Measurements from ENCODE around the gene RASA4B. TPM values are rescaled to one million over a fixed set of nuclear protein-coding genes. Genes with fewer than 3 reads are reported as not detected.
"Not testable (repeated sequence)": the region's sequence is repeated elsewhere in the genome, so short reads cannot be mapped to it uniquely, and the experiment has no call there.

Gene RASA4B
- total RNA-seq, 1 experiment from 2014 or later, result 2.2 TPM

DNA sequence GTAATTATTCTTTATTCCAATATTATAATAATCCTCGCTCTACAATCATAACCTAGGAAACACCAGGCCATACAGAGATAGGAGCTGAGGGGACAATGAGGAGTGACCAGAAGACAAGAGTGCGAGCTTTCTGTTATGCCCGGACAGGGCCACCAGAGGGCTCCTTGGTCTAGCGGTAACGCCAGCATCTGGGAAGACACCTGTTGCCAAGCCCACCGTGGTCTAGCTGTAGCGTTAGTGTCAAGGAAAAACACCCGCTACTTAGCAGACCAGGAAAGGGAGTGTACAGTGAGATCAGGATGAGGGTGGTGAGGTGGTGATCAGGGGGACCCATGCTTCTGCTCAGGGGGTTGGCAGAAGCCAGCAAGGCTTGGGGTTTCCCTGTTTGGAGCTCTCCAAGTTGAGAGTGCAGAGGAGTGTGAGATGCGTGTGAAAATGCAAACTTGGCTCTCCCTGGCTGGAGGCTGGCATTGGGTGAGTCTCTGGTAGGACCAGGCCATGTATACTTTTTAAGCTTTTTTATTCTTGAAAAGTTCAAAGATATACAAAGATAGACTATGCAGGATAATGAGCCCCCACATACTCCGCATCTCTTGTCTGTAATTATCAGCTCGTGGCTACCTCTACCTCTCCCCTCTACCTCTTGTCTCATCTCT is 37.5 kb downstream of the RASA4B start:
- in situ Hi-C loops (cut with HindIII; ENCODE audit: low pct_unique_long_range_greater_than_20kb, low sequenced_read_pairs); DNase-seq (ENCODE audit: low read depth): not testable (repeated sequence)

DNA sequence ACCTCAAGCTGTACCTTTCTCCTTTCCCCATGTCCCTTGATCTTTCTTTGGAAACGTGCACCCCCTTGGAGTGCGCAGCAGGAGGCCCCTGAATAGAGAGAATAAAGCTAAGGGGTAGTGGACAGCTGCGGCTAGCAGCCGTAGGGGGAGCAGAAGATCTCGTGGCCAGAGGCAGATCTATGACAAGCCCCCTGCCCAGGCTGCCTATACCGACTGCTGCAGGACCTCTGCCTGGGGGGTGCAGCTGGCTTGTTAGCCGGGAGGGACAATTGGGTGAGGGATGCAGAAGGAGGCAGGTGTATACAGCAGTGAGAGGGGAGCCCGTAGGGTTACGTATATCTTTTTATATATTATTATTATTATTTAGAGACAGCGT is 38.4 kb downstream of the RASA4B start:
- in situ Hi-C loops (cut with HindIII; ENCODE audit: low pct_unique_long_range_greater_than_20kb, low sequenced_read_pairs); DNase-seq (ENCODE audit: low read depth): not testable (repeated sequence)

GRCh38 chr7:102478314-102479208 is 39.0 kb downstream of the RASA4B start, which contains the start of gene POLR2J:
TSS of gene POLR2J (minus strand) at chr7:102478922. CDS start at chr7:102478860, 62 bp downstream.
- in situ Hi-C loops (cut with HindIII; ENCODE audit: low pct_unique_long_range_greater_than_20kb, low sequenced_read_pairs), result not testable (repeated sequence)
- DNase-seq (ENCODE audit: low read depth), result peak; percentile 48

- in situ Hi-C loops (cut with HindIII; ENCODE audit: low pct_unique_long_range_greater_than_20kb, low sequenced_read_pairs); DNase-seq (ENCODE audit: low read depth): not testable (repeated sequence)
These were observed 42.7 kb downstream of the RASA4B start for GRCh38 chr7:102474736-102475435.

- in situ Hi-C loops (cut with HindIII; ENCODE audit: low pct_unique_long_range_greater_than_20kb, low sequenced_read_pairs); DNase-seq (ENCODE audit: low read depth): not testable (repeated sequence)
These were observed 43.5 kb downstream of the RASA4B start for GRCh38 chr7:102474116-102474515.

- in situ Hi-C loops (cut with HindIII; ENCODE audit: low pct_unique_long_range_greater_than_20kb, low sequenced_read_pairs), result no loop called here
- no peak for DNase-seq (ENCODE audit: low read depth)
These were observed 44.1 kb downstream of the RASA4B start for GRCh38 chr7:102473271-102473991.

DNA sequence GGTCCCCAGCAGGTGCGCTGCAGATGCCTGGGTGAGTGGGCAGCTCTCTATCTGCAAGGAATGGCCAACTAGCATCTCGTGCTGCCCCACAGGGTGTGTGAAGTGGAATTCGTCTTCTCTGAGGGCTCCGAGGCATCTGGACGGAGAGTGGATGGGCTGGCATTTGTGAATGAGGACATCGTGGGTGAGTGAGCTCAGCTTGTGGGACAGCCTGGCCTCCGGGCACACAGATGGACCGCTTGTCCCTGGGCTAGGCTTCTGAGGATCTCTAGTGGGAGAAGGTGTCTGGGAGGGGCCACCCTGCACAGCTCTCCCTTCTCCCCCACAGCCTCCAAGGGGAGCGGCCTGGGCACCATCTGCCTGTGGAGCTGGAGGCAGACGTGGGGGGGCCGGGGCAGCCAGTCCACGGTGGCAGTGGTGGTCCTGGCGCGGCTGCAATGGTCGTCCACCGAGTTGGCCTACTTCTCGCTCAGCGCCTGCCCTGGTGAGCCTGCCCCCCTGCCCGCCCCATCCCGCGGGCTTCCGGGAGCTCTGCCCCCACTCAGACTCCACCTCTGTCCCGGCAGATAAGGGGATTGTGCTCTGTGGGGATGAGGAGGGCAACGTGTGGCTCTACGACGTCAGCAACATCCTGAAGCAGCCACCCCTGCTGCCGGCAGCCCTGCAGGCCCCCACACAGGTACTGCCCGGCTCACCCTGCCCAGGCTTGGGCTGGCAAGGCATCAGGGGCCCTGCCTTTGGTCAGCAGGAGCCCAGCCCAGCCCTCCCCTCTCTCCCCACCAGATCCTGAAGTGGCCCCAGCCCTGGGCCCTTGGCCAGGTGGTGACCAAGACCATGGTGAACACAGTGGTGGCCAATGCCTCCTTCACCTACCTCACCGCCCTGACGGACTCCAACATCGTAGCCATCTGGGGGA is 45.2 kb downstream of the RASA4B start:
- in situ Hi-C loops (cut with HindIII; ENCODE audit: low pct_unique_long_range_greater_than_20kb, low sequenced_read_pairs), result no loop called here
- no peak for DNase-seq (ENCODE audit: low read depth)

- DNase-seq (ENCODE audit: low read depth), result no peak
- in situ Hi-C loops (cut with HindIII; ENCODE audit: low pct_unique_long_range_greater_than_20kb, low sequenced_read_pairs), result no loop called here
These were observed 45.8 kb downstream of the RASA4B start for GRCh38 chr7:102471791-102472125.

- no peak for DNase-seq (ENCODE audit: low read depth)
- in situ Hi-C loops (cut with HindIII; ENCODE audit: low pct_unique_long_range_greater_than_20kb, low sequenced_read_pairs), result no loop called here
These were observed 47.4 kb downstream of the RASA4B start for GRCh38 chr7:102469972-102470825.

DNA sequence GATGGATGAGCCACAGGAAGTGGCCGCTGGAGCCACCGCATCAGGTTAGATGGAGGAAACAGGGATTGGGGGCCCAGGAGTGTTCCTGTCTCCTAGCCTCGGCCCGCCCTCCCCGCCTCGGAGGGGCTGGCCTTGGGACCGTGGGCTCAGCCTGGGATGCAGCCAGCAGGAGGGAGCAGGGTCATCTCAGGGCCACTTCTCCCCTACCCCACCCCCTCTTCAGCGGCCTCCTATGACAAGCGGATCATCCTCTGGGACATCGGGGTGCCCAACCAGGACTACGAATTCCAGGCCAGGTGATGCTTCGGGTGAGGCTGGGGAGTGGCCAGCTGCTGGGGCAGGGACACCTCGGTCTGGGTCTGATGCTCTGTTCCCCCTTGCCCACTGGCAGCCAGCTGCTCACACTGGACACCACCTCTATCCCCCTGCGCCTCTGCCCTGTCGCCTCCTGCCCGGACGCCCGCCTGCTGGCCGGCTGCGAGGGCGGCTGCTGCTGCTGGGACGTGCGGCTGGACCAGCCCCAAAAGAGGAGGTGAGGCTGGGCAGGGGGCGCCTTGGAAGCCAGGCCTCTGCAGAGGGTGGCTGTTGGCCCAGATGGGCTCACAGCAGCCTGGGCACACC is 48.1 kb downstream of the RASA4B start:
- in situ Hi-C loops (cut with HindIII; ENCODE audit: low pct_unique_long_range_greater_than_20kb, low sequenced_read_pairs), result no loop called here
- DNase-seq (ENCODE audit: low read depth), result no peak

DNA sequence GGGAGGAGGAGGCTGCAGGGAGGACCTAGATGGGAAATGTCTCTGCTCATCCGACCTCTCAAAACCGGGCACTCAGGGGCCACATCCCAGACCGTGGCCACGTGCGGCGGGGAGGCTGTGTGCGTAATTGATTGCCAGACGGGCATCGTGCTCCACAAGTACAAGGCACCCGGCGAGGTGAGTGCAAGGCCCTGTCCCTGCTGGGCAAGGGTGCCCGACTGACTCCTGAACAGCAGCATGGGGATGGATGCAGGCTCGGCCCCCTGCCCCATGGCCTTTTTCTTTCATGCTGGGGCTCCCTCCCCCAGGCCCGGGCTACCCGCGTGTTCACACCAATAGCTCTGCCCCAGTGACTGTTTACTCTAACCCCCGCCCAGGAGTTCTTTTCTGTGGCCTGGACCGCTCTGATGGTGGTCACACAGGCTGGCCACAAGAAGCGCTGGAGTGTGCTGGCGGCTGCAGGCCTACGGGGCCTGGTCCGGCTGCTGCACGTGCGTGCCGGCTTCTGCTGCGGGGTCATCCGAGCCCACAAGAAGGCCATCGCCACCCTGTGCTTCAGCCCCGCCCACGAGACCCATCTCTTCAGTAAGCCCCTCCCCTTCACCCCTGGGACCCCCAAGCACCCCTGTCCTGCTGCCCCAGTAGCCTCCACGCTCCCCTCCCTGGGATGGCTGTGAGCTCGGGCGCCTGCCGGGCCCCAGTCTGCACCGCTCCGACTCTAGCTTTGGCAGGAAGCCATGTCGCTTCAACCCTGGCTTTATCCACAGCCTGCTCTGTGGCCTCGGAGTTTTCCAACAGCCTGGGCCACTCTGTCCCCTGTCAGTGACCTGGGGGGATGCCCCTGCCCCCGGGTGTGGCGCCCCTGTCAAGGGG is 48.9 kb downstream of the RASA4B start:
- DNase-seq (ENCODE audit: low read depth), result no peak
- in situ Hi-C loops (cut with HindIII; ENCODE audit: low pct_unique_long_range_greater_than_20kb, low sequenced_read_pairs), result no loop called here

DNA sequence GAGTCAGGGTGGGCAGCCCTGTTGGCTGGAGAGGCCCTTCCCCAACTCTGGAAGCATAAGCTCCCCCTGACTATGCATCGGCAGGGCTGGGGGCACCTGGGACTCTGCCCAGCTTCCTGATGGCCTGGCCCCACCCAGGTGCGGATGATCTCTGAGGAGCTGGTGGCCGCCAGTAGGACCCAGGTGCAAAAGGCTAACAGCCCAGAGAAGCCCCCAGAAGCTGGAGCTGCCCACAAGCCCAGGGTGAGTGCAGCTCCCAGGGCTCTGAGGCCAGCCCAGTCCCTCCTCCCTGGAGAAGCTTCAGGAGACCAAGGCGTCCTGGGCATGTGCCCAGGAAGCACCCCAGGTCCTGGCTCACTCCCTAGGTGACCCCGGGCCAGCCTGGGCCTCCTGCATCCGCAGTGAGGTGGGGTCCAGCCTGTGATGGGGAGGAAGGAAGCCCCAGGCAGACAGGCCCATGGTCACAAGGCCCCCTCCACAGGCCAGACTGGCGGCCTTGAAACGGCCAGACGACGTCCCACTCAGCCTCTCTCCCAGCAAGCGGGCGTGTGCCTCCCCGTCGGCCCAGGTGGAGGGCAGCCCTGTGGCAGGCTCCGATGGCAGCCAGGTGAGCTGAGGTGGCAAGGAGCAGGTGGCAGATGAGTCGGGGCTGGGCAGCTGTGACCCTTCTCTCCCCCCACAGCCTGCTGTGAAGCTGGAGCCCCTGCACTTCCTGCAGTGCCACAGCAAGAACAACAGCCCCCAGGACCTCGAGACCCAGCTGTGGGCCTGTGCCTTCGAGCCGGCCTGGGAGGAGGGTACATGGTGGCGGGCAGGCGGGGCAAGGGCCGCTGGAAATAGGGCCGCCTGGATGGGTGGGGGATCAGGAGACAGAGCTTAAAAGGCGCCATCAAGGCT is 49.7 kb downstream of the RASA4B start:
- in situ Hi-C loops (cut with HindIII; ENCODE audit: low pct_unique_long_range_greater_than_20kb, low sequenced_read_pairs), result no loop called here
- no peak for DNase-seq (ENCODE audit: low read depth)

- in situ Hi-C loops (cut with HindIII; ENCODE audit: low pct_unique_long_range_greater_than_20kb, low sequenced_read_pairs), result no loop called here
- DNase-seq (ENCODE audit: low read depth), result no peak
These were observed 51.5 kb downstream of the RASA4B start for GRCh38 chr7:102466097-102466496.

DNA sequence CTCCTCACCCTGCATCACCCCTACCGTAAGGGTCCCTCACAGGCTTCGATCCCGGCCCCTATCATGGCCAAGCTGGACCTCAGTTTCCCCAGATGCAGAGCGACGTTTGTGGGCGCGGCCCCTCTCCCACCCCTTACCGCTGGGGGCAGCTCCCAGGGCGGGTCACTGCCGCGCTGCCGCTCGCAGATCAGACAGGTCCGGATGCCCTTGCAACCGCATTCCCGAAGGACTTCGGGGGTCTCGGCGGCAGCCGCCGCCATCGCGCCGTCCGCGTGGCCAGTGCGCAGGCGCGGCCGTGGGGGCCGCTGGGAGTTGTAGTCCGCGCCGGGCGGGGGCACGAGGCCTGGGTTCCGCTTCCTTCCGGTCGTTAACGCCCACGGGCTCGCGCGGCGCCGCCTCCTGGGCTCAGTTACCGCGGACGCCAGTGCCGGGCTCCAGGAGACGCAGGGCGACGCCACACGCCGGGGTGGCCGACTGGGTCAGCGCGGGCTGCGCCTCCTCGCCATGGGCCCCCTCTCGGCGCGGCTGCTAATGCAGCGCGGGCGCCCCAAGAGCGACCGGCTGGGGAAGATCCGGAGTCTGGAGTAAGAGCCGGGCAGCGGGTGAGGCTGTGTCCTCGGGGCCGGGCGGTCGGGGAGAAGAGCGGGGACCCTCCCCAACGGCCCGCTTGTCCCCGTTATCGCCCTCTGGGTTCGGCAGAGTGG is 52.8 kb downstream of the RASA4B start, which contains the start of the genes ALKBH4 and LRWD1:
TSS of gene ALKBH4 (minus strand) at position 287 of the 704 bp plus-strand sequence. CDS start at position 260, 27 bp downstream.
TSS of gene LRWD1 (plus strand) at position 408 of the 704 bp plus-strand sequence. CDS start at position 505, 97 bp downstream.
- in situ Hi-C loops (cut with HindIII; ENCODE audit: low pct_unique_long_range_greater_than_20kb, low sequenced_read_pairs), result no loop called here
- peak; percentile 81 for DNase-seq (ENCODE audit: low read depth)

Measured in Caki2 (cell line).